T-helper 1 cell treated with Interleukin-12 subunit alpha and Interleukin-12 subunit beta and Interleukin-4 antibody, amounts not matched to agents 30 ng/mL and 1 ng/mL, for 36 hours (primary cell): ENCODE results near the gene FFAR1. TPM values are rescaled to one million over a fixed set of nuclear protein-coding genes. Genes with fewer than 3 reads are reported as not detected.

Experiments used
- intact Hi-C: fragments of 100-400 bp; cut with micrococcal nuclease; formaldehyde crosslinking; loops from one replicate; pipeline ENCODE4 v1.15.1; 2024
- total RNA-seq: library from RNA; stranded (reverse); gene quantifications from 2 replicates; pipeline ENCODE4 v1.2.3, GENCODE V29; 2022

The FFAR1 gene
- total RNA-seq, 1 donor from 2014 or later, result 0.17 TPM

DNA sequence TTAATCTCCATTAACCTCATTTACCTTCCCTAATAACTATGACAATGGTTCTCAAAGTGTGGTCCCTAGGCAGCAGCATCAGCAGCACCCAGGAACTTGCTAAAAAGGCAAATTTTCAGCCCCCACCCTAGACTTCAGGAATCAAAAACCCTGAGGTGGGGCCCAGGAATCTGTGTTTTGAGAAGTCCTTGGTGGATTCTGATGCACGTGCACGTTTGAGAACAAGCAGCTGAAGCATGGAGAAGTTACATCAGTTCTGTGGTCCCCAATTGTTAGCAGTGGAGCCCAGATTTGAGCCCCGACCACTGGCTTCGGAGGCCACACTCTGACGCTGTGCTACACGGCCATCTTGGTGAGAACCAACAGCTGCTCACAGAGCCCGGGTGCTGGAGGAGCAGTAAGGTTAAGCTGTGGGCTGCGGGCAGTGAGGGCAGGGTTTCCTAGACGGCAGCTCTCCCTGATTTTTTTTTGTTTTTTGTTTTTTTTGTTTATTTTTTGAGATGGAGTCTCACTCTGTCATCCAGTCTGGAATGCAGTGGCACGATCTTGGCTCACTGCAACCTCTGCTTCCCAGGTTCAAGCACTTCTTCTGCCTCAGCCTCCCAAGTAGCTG lies 32.7 kb upstream of the FFAR1 start:
- intact Hi-C loops, result no loop called here

DNA sequence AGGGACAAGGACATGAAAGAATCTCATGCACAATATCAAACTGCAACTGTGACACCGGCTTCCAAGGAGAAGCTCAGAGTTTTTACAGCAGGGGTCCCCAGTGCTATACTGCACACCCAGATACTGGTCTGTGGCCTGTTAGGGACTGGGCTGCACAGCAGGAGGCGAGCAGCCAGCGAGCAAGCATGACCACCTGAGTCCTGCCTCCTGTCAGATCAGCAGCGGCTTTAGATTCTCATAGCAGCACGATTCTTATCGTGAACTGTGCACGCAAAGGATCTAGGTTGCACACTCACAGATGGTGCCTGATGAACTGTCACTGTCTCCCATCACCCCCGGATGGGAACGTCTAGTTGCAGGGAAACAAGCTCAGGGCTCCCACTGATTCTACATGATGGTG lies 31.8 kb upstream of the FFAR1 start:
- intact Hi-C loops, result no loop called here

DNA sequence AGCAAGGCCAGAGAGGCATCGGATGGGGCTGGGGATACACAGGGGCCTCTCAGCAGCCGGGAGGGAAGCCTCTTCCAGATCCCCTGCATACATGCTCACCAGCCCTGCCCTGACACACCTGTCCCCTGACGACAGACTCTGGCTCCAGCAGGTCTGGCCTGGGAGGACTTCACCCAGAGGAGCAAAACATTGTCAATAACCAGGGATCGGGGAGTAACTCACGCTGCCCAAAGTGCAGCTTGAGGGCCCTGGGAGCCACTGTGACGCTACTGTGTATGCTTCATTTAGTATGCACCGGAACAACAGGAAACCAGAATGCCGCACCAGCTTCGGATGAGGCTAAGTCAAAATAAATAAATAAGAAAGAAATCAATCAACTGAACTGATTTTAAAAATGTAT lies 31.1 kb upstream of the FFAR1 start:
- intact Hi-C loops, result no loop called here

DNA sequence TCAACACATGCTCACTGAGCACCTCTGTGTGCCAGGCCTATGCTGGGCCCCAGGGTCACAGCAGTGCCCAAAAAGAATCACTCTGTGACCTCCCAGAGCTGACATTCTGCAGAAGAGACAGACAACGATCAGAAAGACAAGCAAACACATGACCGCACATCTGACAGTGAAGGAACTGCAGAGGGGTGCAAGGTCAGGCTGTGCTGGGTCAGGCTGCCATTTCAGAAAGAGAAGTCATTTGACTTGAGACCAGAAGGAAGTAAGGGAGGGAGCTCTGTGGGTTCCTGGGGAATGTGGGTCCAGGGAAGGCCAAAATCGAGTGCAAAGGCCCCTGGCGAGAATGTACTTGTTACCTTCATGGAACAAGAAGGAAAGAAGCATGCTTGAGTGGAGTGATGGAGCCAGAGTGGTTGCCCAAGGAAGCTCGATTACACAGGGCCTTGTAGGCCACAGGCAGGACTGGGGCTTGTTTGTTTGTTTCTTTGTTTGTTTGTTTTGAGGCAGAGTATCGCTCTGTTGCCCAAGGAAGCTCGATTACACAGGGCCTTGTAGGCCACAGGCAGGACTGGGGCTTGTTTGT lies 30.1 kb upstream of the FFAR1 start:
- intact Hi-C loops, result no loop called here

DNA sequence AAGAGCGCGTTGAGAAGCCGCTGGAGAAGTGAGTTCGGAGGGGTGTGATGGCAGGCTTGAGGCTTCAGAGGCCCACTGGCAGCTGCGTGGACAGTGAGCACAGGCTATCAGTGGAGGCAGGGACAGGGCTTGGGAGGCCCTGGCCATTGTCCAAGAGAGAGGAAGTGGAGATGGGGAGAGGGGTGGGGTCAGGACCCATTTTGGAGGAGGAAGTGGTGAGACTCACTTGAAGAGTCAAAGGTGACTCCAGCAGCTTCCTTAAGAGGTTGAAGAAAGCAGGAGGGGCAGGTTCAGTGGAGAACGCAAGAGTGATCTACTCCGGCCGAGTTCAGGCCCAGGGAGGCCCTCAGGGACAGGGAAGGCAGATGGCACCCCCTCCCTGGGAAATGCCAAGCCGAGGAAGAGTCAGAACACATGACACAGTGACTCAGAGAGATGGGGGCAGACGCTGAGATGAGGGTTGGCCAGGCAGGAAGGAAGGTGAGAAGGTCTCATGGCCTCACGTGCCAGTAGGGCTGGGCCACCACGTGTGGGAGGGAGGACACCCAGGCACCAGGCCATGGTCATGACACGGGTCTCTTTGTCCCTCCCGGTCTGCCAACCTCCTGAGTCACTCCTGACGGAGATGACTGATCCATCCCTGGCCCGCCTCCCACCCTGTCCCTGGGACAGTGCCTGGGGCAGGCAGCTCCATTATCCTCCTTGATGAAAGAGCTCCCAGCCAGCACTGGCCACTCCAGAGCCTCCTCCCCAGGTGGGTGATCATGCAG lies 28.8 kb upstream of the FFAR1 start:
- intact Hi-C loops, result no loop called here

DNA sequence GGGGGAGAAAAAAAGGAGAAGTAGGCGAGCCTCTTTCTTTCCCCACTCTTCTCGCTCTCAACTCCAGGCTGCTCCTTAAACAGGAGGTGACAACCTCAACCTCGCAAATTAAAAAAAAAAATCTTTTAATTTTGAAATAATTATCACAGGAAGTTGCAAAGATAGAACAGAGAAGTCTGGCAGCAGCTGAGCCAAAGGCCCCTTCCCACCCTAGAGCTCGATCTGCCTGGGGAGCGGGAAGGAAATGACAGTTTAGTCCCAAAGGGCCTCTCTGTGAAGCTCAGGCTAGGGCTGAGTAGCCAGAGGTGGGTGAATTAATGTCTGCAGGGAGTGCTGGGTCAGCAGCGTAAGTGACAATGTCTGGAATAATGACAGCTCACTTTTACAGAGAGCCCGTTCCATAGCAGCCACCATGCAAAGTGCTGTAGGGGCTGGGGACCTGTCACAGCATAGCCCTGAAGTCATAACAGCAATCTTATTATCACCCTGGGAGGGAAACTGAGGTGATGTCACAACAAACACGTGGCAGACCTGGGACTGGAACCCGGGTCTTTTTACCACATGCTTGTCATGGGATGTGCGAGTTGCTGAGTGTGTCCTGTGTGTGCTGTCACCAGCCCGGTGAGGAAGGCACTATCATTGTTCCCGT lies 27.5 kb upstream of the FFAR1 start:
- intact Hi-C loops, result no loop called here

DNA sequence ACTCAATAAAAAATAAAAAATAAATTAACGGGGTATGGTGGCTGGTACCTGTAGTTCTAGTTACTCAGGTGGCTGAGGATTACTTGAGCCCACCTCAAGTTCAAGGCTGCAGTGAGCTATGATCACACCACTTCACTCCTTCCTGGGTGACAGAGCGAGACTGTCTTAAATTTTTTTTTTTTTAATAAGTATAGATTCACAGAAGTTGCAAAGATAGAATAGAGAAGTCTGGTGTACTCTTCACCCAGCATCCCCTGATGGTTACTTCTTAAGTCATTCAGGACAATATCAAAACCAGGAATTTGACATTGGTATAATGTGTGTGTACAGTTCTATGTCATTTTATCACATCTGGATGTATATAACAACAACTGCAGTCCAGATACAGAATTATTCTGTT lies 26.4 kb upstream of the FFAR1 start:
- intact Hi-C loops, result no loop called here

DNA sequence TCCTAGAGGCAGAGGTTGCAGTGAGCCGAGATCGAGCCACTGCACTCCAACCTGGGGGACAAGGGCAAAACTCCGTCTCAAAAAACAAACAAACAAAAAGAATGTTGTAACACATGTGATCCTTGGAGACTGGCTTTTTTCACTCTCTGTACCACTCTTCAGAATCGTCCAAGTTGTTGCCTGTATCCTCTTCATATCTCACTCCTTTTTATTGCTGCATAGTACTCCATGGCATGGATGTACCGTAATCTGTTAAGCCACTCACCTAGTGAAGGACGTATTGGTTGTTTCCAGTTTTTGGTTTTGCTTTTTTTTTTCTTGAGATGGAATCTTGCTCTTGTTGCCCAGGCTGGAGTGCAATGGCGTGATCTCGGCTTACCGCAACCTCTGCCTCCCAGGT lies 25.7 kb upstream of the FFAR1 start:
- intact Hi-C loops, result no loop called here

DNA sequence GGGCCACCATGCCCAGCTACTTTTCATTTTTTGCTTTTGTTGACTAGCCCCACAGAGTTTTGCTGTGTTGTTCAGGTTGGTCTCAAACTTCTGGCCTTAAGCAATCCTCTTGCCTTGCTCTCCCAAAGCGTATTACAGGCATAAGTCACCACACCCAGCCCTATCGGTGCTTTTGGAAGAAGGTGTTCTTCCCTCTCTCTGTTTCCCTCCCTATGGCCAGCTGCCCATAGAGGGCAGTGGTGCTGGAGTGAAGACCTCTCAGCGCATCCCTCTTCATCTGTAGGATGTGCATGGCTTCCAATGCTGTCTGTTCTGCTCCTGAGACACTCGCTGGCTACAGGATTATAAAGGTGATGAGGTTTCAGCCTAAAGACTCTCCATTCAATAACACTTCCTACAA lies 20.1 kb upstream of the FFAR1 start:
- intact Hi-C loops, result no loop called here

DNA sequence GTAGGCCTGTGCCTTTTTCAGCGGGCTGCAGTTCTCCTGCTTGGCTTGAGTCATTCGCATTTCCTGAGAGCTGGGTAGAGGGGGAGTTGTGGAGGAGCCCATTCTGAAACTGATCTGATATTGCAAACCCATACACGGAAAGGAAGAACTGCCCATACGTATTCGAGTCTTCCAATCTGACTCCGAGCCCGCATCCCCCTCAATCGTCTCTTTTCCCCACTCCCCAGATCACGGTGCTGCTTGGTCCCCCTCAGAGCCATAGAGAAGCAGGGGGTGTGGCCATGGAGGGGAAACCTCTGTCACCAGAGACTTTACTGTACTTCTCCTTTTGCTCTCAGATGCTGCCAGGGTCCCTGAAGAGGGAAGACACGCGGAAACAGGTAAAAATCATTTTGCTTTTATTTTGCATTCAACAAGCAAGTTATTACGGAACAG lies 18.8 kb upstream of the FFAR1 start, which contains the start of gene CD22:
CD22 (plus strand) TSS at position 337 of the 435 bp plus-strand sequence. CDS start 2,854 bp downstream, outside the sequence.
- intact Hi-C loops, result no loop called here

DNA sequence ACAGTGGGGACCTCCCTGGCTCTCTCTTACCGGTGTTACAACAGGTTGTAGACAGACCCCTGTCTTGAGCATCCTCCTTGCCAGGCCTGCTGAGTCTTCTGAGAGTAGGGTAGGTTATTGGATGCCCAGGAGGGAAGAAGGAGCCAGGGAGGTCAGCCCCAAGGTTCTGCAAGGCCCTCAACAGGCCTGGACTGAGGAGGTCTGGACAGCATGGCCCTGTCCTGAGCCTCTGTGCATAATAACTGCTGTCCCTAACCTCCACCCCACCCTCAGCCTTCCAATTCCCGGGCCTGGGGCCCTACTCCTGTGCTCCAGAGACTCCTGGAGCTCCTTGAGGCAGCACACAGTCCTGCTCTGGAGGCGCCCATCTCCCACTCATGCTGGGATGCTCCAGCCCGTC lies 18.4 kb upstream of the FFAR1 start:
- intact Hi-C loops, result no loop called here

DNA sequence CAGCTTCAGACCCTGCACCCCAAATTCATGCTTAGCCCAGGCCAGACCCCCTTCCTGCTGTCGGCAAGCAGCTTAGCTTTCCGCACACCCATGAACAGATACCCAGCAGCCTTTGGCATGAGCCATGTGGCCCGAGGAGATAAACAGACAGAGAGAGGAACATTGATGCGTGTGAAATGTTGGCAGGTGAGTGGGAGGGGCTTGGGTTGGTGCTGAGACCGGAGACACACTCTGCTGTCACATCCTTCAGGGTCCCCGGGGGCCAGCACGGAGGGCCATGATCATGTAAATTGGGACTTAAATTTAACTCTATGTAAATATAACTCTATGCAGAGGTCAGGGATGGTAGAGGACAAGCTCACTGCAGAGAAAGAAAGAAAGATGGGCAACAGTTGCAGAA lies 17.2 kb upstream of the FFAR1 start:
- intact Hi-C loops, result no loop called here

DNA sequence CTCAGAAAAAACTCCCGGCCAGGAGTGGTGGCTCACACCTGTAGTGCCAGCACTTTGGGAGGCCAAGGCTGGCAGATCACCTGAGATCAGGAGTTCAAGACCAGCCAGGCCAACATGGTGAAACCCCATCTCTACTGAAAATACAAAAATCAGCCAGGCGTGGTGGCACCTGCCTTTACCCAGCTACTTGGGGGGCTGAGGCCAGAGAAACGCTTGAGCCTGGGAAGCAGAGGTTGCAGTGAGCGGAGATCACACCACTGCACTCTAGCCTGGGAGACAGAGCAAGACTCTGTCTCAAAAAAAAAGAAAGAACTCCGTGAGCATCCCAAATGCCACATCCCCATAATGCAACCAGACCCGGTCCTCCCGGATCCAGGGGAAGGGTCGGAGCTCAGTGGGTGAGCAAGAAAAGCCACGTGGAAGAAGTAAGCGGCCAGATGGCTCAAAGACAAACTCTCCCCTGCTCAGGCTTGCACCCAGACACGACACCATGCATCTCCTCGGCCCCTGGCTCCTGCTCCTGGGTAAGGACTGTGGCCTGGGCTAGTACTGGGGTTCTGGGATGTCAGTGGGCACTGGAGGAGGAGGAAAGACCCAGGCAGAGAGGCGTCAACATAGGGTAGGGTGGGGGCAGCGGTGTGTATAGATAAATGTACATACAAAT lies 16.0 kb upstream of the FFAR1 start:
- intact Hi-C loops, result no loop called here

DNA sequence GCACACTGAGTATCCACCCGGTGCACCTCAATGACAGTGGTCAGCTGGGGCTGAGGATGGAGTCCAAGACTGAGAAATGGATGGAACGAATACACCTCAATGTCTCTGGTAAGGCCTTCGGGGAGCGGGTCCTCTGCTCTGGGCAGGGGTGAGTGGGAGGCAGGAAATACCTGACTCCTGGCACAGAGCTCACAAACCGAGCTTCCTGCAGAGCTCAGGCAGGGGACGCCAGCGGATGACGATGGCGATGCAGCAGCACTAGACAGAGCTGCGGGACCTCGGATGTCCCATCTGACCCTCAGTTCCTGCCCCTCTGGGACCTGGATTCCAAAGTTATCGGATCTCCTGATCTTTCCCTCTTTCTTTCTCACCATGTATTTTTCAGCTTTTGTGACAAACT lies 14.9 kb upstream of the FFAR1 start:
- intact Hi-C loops, result no loop called here

DNA sequence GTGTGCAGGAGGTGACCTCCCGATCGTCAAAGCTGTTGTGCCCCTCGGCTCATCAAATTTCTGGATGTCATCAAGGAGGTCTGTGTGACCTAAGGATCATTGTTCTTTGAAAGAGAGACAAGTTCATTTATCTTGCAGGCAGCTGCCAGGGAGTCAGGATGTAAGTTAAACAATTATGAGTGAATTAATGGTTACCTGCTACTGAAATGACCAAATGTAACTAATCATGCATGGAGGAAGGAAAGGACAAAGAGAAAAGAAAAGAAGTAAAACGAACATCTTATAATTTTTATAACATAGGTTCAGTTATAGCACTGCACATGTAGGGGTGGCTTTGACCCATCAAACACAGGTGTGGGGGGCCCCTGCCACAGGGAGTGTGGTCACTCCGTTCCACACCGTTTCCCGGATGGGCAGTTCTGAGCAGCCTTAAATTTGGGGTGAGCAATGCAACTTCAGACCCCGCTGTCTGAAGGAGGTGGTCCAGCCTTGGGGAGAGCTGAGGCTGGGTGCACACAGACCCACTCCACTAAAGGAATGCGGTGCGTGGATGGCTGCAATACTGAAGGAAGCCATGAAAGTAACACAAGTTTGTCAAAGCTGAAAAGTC lies 13.5 kb upstream of the FFAR1 start:
- intact Hi-C loops, result no loop called here

DNA sequence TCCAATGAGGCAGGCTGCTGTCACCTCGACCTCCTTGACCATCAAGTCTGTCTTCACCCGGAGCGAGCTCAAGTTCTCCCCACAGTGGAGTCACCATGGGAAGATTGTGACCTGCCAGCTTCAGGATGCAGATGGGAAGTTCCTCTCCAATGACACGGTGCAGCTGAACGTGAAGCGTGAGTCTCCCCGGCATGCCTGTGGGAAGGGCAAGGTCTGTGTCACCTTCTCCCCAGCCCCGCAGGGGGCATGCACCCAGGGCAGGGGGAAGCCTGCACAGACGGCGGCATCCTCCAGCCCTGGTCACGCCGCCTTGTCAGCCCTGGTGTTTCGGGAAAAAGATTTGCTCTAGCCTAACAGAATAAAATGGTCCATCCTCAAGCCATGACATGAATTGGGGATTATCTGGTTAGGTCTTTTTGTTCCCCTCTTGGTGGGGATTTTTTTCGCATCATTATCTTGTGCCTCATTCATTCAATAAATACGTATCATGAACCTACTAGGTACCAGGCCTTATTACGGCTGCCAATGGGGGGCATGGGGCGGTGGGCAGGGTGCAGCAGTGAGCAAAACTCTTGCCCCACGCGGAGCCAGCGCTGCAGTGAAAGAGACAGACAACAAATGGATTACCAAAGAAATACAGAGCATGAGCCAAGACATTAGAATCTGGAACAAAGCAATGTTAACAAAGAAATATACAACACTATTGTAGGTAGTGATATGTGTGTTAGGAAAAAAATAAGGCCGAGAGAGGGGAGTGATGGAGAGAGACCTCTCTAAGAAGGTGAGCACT lies 11.3 kb upstream of the FFAR1 start:
- intact Hi-C loops, result no loop called here

DNA sequence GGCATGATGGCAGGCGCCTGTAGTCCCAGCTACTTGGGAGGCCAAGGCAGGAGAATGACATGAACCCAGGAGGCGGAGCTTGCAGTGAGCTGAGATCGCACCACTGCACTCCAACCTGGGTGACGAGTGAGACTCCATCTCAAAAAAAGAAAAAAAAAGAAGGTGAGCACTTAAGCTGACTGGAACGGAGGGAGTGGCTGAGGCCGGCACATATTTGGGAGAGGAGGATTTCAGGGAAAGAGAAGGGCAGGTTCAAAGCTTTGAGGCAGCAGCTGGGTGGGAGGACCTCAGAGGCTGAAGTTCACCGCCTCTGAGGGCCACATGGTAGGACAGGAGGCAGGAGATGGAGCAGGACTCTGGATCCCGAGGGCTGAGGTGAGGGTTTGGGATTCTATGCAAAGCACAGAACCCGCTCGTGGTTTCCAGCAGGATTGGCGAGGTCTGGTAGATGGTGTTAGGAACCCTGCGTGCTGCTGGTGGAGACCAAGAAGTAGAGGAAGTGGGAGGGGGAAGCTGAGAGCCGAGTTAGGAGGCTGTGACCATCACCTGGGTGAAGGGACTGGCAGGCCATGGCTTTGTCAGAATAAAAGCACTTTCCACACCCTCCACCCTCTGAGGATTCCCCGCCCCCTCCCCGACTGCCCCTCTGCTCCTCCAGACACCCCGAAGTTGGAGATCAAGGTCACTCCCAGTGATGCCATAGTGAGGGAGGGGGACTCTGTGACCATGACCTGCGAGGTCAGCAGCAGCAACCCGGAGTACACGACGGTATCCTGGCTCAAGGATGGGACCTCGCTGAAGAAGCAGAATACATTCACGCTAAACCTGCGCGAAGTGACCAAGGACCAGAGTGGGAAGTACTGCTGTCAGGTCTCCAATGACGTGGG lies 10.4 kb upstream of the FFAR1 start:
- intact Hi-C loops, result no loop called here

DNA sequence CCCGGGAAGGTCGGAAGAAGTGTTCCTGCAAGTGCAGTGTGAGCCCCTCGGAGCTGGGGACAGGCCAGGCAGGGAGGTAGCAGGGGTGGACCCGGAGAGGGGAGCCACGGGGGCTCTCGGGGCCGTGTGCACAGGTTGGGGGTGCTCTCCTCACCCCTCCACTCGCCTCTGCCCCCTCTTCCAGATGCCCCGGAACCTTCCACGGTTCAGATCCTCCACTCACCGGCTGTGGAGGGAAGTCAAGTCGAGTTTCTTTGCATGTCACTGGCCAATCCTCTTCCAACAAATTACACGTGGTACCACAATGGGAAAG lies 9.8 kb upstream of the FFAR1 start:
- intact Hi-C loops, result no loop called here

DNA sequence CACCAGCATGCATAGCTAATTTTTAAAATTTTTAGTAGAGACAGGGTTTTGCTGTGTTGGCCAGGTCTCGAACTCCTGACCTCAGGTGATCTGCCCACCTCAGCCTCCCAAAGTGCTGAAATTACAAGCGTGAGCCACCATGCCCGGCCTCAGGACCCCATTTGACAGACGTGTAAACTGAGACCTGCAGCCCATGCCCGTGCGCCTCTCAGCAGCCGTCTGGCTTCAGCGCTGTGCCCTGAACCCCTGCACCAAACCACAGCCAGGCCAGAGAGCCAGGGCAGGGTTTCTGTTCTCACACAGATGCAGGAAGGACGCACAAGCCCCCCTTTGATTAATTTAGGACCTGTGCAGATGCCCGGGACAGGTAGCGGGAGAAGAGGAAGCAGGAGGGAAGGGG lies 7.3 kb upstream of the FFAR1 start:
- intact Hi-C loops, result no loop called here

DNA sequence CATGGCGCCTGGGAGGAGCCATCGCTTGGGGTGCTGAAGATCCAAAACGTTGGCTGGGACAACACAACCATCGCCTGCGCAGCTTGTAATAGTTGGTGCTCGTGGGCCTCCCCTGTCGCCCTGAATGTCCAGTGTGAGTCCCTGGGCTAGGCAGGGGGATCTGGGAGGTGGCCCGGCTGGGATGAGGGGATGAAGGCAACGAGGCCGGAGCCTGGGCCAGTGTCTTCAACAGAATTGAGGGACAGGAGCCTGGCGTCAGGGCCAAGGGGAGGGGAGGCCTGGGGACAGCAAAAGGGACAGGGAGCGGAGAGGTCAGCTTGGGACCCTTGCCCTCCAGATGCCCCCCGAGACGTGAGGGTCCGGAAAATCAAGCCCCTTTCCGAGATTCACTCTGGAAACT lies 6.7 kb upstream of the FFAR1 start:
- intact Hi-C loops, result no loop called here
